ENCODE data around the gene TUSC2. TPM values are rescaled to one million over a fixed set of nuclear protein-coding genes. Genes with fewer than 3 reads are reported as not detected.

Gene TUSC2
- total and polyA plus RNA-seq, 2 of the 13 experiments (the other 11 are each of a cell fraction or from before 2014, with no cell fraction given), result 36.7 to 39.1 TPM

DNA sequence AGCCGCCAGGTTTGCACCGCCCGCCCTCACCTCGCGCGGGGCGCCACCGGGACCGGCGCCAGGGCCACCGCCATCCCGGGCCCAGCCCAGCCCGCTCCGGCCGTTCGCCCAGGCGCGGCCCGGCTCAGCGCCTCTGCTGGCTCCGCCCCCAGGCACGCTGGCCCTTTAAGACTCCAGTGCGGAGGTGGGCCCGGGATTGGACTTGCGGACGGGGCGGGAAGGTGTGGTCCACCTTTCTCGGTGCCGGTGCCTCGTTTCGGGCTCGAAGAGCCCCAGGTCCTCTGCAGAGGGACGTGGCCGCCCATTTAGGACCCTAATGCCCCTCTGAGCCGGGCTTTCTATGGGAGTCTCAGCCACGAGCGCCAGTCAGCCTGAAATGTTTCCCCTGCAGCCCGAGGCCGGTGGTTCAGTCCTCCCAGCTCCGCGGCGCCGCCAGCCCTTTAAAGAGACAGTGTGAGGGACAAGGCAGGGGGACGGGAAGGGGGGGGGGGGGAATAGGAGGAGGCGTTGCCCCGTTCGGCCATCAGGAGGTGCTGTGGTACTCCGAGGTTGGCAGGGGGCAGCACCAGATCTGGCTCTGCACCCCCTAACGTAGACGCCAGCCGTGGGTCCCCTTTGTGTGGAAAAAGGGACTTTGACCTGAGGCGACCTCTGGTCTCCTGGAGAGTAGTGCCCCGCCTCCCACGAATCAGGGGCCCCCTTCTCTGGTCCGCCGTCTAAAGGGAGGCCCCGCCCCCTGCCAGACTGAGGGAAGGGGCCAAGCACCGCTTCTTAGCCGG, 6.5 kb downstream of the TUSC2 start (continued):
- no peak for TF ChIP-seq NFAT5 (CRISPR knock-in tag; IDR thresholded peaks at IDR 0.05)
- TF ChIP-seq RELA (CRISPR knock-in tag; IDR thresholded peaks at IDR 0.05), result no peak
- TF ChIP-seq SNAPC5 (CRISPR knock-in tag; IDR thresholded peaks at IDR 0.05; ENCODE audit: borderline replicate concordance), result no peak
- peak; percentile 97 for TF ChIP-seq PCBP1 (IDR thresholded peaks at IDR 0.05; ENCODE audit: borderline replicate concordance, low read depth, low read length)
- no peak for TF ChIP-seq MBNL3 (CRISPR knock-in tag; conservative IDR thresholded peaks at IDR 0.05)
- TF ChIP-seq JUNB (CRISPR knock-in tag; IDR thresholded peaks at IDR 0.05; ENCODE audit: borderline replicate concordance), result no peak
- TF ChIP-seq ZNF615 (CRISPR knock-in tag; IDR thresholded peaks at IDR 0.05; ENCODE audit: borderline replicate concordance), result peak; percentile 73; the same call in 1 of the 2 replicates
- TF ChIP-seq, protein P1, sequence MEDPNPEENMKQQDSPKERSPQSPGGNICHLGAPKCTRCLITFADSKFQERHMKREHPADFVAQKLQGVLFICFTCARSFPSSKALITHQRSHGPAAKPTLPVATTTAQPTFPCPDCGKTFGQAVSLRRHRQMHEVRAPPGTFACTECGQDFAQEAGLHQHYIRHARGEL (CRISPR knock-in tag; IDR thresholded peaks at IDR 0.05), result no peak
- TF ChIP-seq MXI1 (IDR thresholded peaks at IDR 0.05; ENCODE audit: borderline replicate concordance, low read depth, low read length), result peak; percentile 30; the same call in 1 of the 3 replicates
- no peak for TF ChIP-seq MTF1 (CRISPR knock-in tag; IDR thresholded peaks at IDR 0.05)
- TF ChIP-seq TEAD3 (CRISPR knock-in tag; optimal IDR thresholded peaks at IDR 0.05; ENCODE audit: borderline replicate concordance), result no peak
- TF ChIP-seq CHD4 (IDR thresholded peaks at IDR 0.05; ENCODE audit: borderline replicate concordance, low read length), result no peak; the same call in 1 of the 2 replicates
- TF ChIP-seq FOXK2 (IDR thresholded peaks at IDR 0.05), result peak; percentile 99
- TF ChIP-seq, protein P2, sequence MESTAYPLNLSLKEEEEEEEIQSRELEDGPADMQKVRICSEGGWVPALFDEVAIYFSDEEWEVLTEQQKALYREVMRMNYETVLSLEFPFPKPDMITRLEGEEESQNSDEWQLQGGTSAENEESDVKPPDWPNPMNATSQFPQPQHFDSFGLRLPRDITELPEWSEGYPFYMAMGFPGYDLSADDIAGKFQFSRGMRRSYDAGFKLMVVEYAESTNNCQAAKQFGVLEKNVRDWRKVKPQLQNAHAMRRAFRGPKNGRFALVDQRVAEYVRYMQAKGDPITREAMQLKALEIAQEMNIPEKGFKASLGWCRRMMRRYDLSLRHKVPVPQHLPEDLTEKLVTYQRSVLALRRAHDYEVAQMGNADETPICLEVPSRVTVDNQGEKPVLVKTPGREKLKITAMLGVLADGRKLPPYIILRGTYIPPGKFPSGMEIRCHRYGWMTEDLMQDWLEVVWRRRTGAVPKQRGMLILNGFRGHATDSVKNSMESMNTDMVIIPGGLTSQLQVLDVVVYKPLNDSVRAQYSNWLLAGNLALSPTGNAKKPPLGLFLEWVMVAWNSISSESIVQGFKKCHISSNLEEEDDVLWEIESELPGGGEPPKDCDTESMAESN (CRISPR knock-in tag; conservative IDR thresholded peaks at IDR 0.05), result no peak
- TF ChIP-seq RFX5 (IDR thresholded peaks at IDR 0.05; ENCODE audit: low read depth, low read length), result no peak
- TF ChIP-seq EZH2 (conservative IDR thresholded peaks at IDR 0.05; ENCODE audit: low read depth, low read length), result no peak
- no peak for TF ChIP-seq TOPORS (CRISPR knock-in tag; IDR thresholded peaks at IDR 0.05)
- no peak for TF ChIP-seq ZNF224 (CRISPR knock-in tag; IDR thresholded peaks at IDR 0.05)
- TF ChIP-seq ZNF333 (CRISPR knock-in tag; IDR thresholded peaks at IDR 0.05; ENCODE audit: borderline replicate concordance), result no peak
- TF ChIP-seq WIZ (CRISPR knock-in tag; IDR thresholded peaks at IDR 0.05), result no peak
- no peak for TF ChIP-seq ARHGAP35 (CRISPR knock-in tag; IDR thresholded peaks at IDR 0.05; ENCODE audit: borderline replicate concordance)
- TF ChIP-seq KAT2B (IDR thresholded peaks at IDR 0.05; ENCODE audit: borderline replicate concordance, low read depth, low read length), result no peak
- TF ChIP-seq ZC3H13 (CRISPR knock-in tag; IDR thresholded peaks at IDR 0.05), result no peak

Measured in HepG2 (cell line).